Measurements from ENCODE around the gene SNX8.

The SNX8 gene

DNA sequence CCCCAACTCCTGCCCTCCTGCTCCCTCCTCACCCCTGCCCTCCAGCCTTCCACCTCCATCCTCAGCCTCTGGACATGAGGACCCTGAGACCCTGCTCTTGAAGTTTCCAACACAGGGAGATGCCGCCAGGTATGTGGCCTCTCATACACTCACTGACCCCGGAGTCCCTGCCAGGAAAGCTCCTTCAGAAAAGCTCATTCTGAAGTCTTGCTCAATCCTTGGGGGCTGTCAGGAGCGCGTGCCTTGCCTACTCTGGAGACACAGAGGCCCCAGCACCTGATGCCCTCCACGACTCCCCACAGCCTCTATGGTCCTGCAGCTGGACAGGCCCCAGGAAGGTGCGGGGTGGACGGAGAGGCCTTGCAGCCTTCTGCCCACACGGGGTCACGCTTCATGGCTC, 61.2 kb downstream of the SNX8 start:
- TF ChIP-seq, protein P1, sequence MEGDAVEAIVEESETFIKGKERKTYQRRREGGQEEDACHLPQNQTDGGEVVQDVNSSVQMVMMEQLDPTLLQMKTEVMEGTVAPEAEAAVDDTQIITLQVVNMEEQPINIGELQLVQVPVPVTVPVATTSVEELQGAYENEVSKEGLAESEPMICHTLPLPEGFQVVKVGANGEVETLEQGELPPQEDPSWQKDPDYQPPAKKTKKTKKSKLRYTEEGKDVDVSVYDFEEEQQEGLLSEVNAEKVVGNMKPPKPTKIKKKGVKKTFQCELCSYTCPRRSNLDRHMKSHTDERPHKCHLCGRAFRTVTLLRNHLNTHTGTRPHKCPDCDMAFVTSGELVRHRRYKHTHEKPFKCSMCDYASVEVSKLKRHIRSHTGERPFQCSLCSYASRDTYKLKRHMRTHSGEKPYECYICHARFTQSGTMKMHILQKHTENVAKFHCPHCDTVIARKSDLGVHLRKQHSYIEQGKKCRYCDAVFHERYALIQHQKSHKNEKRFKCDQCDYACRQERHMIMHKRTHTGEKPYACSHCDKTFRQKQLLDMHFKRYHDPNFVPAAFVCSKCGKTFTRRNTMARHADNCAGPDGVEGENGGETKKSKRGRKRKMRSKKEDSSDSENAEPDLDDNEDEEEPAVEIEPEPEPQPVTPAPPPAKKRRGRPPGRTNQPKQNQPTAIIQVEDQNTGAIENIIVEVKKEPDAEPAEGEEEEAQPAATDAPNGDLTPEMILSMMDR (IDR thresholded peaks at IDR 0.05; ENCODE audit: low read depth, low read length, poor library complexity, severe bottlenecking), result no peak
- TF ChIP-seq EZH2phosphoT487 (IDR thresholded peaks at IDR 0.05; ENCODE audit: borderline replicate concordance, low read length), result no peak
- Histone ChIP-seq H3K27me3 (ENCODE audit: control insufficient read depth, low read length) (no peaks in the 10 kb centered on the region), H3K9me3 (ENCODE audit: control insufficient read depth, insufficient read depth, low read length) (no peaks in the 10 kb centered on the region), H3K4me1 (ENCODE audit: control insufficient read depth, low read length) (no peaks in the 10 kb centered on the region; the same call in 1 of the 2 replicates), H3K79me2 (ENCODE audit: control insufficient read depth, low read length) (no peaks in the 10 kb centered on the region), H3K4me3 (ENCODE audit: low read length) (no peak overlapping the region), H4K20me1 (ENCODE audit: control insufficient read depth, insufficient read depth, low read depth, low read length) (no peaks in the 10 kb centered on the region), H3K4me2 (ENCODE audit: low read length) (no peak overlapping the region), H3F3A (ENCODE audit: control insufficient read depth, insufficient read depth) (peaks cover 4% of the 10 kb centered on the region; the same call in 1 of the 2 replicates), H3K27ac (ENCODE audit: low read depth, low read length) (no peak overlapping the region), H3K36me3 (ENCODE audit: control insufficient read depth, low read length) (peaks cover 43% of the 10 kb centered on the region; the same call in 1 of the 2 replicates), H3K9me2 (replicated peaks; ENCODE audit: control insufficient read depth, low read length) (no peaks in the 10 kb centered on the region)

DNA sequence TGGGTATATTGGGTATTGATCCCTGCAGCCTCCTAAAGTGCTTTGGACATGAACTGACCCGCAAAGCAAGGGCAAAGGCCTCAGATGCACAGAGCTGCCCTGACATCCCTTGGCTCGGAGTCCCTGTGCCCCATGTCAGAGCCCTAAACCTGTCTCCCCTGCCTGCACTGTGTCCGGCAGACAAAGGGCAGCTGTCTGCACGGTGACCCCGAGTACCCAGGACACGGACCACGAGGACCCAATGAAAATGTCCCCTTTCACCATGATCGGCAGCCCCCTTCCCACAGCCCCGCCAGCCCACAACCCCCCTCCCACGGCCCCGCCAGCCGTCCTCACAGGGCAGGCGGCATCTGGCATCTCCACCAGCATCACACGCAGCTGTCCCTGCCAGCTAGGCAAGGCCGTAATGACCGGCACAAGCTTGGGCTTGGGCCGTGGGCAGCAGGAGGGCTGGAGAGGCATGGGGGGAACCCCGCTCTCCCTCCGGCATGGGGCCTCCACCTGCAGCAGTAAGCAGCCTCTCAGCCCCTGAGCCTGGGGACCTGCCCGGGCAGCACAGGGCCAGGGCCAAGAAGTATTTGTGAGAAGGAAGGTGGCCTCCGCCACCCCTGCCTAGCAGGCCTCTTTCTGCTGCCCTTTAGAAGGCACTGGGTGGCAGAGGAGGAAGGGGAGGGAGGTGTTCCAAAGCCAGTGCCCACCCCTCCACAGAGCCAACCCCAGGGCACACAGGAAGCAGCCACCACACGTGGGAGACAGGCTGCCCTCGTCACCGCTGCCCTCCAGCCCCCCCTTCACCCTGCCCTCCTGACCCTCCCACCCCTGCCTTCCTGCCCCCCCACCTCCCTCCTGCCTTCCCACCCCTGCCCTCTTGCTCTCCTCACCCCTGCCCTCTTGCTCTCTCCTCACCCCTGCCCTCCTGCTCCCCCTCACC, 62.1 kb downstream of the SNX8 start:
- H3K36me3 ChIP-seq (ENCODE audit: control insufficient read depth, low read length), result peaks cover 44% of the 10 kb centered on the region; the same call in 1 of the 2 replicates
- H3K27ac ChIP-seq (ENCODE audit: low read depth, low read length), result no peak overlapping the region
- H3K4me2 ChIP-seq (ENCODE audit: low read length), result no peak overlapping the region

DNA sequence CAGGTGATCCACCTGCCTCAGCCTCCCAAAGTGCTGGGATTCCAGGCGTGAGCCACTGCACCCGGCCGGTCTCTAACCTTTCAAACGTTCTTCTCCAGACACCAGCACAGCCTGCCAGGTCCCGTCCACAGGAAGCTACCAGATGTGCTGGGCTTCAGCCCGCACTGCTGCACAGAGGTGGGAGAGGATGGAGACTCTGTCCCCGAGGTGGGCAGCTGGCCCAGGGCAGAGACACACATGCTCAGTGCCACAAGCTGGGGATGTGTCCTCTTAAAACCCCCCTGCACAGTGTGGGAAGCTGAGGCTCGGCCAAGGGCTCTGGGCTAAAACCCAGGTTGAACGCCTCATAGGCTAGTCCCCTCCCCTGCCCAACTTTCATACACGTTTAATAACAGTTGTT, 62.9 kb downstream of the SNX8 start:
- no peaks in the 10 kb centered on the region for H4K20me1 ChIP-seq (ENCODE audit: control insufficient read depth, insufficient read depth, low read depth, low read length)
- H3K27me3 ChIP-seq (ENCODE audit: control insufficient read depth, low read length), result no peaks in the 10 kb centered on the region
- H3F3A ChIP-seq (ENCODE audit: control insufficient read depth, insufficient read depth), result peaks cover 7% of the 10 kb centered on the region; the same call in 1 of the 2 replicates
- no peak overlapping the region for H3K27ac ChIP-seq (ENCODE audit: low read depth, low read length)
- TF ChIP-seq, protein P1 (IDR thresholded peaks at IDR 0.05; ENCODE audit: low read depth, low read length, poor library complexity, severe bottlenecking), result no peak
- TF ChIP-seq EZH2phosphoT487 (IDR thresholded peaks at IDR 0.05; ENCODE audit: borderline replicate concordance, low read length), result no peak
- H3K9me2 ChIP-seq (replicated peaks; ENCODE audit: control insufficient read depth, low read length), result no peaks in the 10 kb centered on the region
- H3K9me3 ChIP-seq (ENCODE audit: control insufficient read depth, insufficient read depth, low read length), result no peaks in the 10 kb centered on the region
- H3K4me1 ChIP-seq (ENCODE audit: control insufficient read depth, low read length), result peaks cover 10% of the 10 kb centered on the region
- H3K36me3 ChIP-seq (ENCODE audit: control insufficient read depth, low read length), result peaks cover 41% of the 10 kb centered on the region
- H3K4me3 ChIP-seq (ENCODE audit: low read length), result no peak overlapping the region
- no peak overlapping the region for H3K4me2 ChIP-seq (ENCODE audit: low read length)
- H3K79me2 ChIP-seq (ENCODE audit: control insufficient read depth, low read length), result peaks cover 4% of the 10 kb centered on the region

More for the DNA sequence above, 62.1 kb downstream of the SNX8 start:
- TF ChIP-seq, protein P1 (IDR thresholded peaks at IDR 0.05; ENCODE audit: low read depth, low read length, poor library complexity, severe bottlenecking), result no peak
- no peak for TF ChIP-seq EZH2phosphoT487 (IDR thresholded peaks at IDR 0.05; ENCODE audit: borderline replicate concordance, low read length)
- Histone ChIP-seq H3K4me3 (ENCODE audit: low read length) (no peak overlapping the region), H3K79me2 (ENCODE audit: control insufficient read depth, low read length) (no peaks in the 10 kb centered on the region), H3K4me1 (ENCODE audit: control insufficient read depth, low read length) (peaks cover 3% of the 10 kb centered on the region), H4K20me1 (ENCODE audit: control insufficient read depth, insufficient read depth, low read depth, low read length) (no peaks in the 10 kb centered on the region), H3K9me2 (replicated peaks; ENCODE audit: control insufficient read depth, low read length) (no peaks in the 10 kb centered on the region), H3F3A (ENCODE audit: control insufficient read depth, insufficient read depth) (peaks cover 7% of the 10 kb centered on the region; the same call in 1 of the 2 replicates), H3K9me3 (ENCODE audit: control insufficient read depth, insufficient read depth, low read length) (no peaks in the 10 kb centered on the region), H3K27me3 (ENCODE audit: control insufficient read depth, low read length) (no peaks in the 10 kb centered on the region)
